GM12873 (cell line): ENCODE measurements around the gene PKP4.

Experiments
- TF ChIP-seq, protein P1 (sequence below): IDR thresholded peaks from 2 replicates; pipeline ENCODE4 v1.5.1; 2012; ENCODE audit warnings: low read depth, mild to moderate bottlenecking, moderate library complexity, low read length, control low read depth; ENCODE audit not compliant: insufficient read depth; ENCODE audit errors: missing control alignments

Gene PKP4

DNA sequence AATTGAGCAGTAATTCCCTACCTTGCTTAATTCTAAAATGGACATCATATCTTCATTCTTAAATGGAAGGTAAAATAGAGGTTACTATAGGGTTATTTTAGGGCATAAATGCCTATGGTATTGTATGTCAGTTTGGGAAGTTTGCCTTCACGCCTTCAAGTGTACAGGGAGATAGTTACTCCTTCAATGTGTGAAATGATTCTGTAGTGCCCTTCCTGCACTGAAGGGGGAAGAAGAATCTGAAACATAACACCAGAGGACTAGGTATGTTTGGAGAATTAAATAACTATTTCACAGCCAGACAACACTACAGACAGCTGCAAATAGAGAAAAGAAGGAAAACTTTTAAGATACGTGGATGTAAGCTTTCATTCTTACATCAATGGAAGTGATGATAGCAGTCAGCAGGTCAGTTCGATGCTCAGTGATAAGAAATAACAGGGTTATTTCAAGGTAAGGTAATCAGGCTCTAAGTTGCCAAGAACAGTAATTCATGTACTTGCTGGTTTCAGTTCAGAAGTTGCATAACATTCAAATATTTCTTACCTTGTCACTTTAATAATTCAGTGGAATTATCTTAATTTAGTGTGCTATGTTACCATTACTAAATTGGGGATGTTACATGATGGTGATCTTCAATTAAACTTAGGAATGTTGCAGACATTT, 4.0 kb downstream of the PKP4 start:
- TF ChIP-seq, protein P1, sequence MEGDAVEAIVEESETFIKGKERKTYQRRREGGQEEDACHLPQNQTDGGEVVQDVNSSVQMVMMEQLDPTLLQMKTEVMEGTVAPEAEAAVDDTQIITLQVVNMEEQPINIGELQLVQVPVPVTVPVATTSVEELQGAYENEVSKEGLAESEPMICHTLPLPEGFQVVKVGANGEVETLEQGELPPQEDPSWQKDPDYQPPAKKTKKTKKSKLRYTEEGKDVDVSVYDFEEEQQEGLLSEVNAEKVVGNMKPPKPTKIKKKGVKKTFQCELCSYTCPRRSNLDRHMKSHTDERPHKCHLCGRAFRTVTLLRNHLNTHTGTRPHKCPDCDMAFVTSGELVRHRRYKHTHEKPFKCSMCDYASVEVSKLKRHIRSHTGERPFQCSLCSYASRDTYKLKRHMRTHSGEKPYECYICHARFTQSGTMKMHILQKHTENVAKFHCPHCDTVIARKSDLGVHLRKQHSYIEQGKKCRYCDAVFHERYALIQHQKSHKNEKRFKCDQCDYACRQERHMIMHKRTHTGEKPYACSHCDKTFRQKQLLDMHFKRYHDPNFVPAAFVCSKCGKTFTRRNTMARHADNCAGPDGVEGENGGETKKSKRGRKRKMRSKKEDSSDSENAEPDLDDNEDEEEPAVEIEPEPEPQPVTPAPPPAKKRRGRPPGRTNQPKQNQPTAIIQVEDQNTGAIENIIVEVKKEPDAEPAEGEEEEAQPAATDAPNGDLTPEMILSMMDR: peak; percentile 21

DNA sequence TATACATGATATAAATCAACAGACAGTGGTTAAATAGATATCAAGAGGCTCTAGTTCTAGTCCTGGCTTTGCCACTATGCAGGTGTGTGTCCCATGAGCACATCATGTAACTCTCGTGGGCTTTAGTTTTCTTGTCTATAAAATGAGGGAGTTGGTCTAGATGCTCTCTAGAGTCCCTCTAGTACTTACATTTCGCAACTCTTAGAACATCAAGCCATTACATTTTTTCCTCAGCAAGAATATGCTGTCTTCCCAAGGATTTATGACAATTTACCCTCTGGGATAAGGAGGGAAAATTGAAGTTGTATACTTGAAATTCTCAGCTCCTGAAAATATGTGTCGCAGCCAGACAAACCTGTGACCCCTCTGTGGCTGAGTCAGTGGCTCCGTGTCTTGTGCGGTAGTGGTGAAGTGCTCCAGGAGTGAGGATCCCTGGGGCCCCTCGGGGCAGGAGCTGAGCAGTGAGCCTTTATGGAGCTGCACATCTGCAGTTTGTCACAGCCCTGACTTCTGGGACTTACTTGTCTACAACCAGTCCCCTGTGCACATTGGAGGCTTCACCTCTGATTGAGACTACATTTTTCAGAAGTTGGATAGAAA, 6.8 kb downstream of the PKP4 start:
- TF ChIP-seq, protein P1: no peak

DNA sequence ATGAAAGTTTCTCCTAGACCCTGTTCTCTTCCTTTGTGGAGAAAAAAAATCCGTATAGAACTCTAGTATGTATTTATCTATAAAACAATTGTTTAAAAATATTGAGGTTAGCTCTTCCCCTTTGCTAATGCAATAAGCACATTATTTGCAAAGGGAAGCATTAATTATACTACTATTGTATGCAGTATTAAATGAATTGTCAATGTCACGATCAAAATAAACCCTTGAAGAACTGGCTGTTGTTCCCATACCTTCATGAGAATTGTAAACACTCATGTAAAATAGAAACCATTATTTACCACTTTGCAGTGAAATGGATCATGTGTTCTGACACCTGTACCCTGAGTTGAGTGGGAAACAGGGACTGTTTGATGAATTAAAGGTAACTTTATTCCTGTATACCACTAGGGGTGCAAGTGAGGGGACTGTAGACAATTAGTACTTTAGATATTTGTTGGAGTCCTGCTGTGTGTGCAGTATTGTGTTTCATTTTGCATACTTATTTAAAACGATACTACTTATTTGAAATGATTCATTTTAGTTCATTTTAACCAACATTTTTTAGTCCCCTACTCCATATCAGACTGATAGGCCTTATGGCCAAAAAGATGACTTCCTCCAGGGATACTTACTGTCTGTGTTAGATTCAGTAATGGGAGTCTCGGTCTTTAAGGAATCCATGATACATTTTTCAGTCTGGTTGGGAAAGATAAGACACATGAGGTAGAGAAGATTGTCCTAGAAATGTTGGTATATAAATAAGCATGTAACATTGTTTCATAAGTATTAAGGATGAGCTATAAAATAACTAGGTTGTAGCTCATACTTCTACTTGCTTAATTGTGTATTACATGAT, 7.9 kb downstream of the PKP4 start:
- TF ChIP-seq, protein P1: peak; percentile 68

DNA sequence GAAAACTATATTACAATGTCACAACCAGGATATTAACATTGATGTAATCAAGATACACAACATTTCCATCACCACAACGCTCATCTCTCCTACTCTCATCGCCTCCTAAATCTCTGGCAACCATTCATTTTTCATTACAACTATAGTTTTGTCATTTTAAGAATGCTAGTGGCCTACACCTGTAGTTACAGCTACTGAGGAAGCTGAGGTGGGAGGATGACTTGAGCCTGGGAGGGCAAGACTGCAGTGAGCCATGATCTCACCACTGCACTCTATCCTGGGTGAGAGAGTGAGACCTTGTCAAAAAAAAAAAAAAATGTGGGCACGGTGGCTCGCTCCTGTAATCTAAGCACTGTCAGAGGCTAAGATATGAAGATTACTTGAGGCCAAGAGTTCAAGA, 10.5 kb downstream of the PKP4 start:
- TF ChIP-seq, protein P1: no peak

DNA sequence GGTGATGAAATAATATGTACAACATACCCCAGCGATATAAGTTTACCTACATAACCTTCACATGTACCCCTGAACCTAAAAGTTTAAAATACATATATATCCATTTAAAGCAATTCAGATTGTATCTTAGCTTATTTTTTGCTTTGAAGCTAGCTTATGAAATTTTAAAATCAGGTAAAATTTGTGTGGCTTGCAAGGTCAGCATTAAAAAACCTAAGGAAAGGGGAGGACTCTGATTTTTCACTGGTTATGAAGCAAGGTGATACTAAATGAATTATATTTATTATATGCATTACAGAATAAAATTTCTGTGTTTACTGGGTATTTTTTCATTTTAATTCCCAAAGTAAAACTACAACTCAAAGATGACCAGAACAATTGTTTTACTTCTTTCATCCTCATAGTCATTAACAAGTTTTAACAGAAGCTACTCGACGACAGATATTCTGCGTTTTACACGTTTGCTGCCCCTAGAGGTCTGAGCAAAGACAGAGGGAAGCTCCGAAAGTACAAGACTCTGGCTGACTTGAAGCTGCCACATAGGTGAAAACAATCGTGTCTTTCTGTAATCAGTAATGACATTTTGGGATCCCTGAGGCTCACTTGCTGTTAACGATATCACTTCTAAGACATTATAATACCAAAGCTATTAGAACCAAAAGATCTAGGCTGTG, 17.1 kb downstream of the PKP4 start:
- TF ChIP-seq, protein P1: no peak

DNA sequence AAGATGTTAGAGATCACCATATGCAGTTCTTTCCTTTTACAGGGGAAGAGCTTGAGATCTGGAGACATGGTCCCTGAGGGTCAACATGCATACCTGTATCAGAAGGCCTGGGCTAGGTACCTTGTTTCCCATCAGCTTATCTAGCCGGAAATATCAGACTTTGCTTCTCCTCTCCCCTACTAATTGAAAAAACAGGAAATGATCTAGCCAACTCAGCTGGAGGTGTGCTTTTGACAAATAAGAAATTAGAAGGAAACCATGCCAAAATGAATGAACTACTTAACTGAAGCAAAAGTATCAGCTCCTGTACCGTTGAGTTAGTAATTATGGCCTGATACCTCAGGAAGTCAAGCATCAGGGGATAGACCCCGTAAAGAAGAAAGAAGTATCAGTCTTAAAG, 20.4 kb downstream of the PKP4 start:
- TF ChIP-seq, protein P1: no peak

DNA sequence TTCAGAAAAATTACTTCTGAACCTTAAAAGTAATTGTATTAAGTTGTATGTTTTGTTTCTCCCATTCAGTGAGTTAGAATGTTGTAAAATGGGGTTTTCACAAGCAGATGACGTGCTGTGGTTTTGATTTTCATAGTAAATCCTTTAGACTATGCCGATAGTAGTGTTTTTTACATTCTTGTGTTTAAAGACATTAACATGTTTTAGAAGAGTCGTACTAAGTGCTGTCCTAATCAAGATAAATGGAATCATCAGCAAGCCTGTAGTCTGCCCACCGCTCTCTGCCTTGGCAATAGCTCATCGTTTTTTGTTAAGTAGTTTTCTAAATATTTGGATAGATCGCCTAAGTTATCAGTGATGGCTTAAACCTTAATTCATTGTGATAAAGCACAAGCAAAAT, 21.5 kb downstream of the PKP4 start:
- TF ChIP-seq, protein P1: no peak
